ENCODE measurements around the gene ABHD8. TPM values are rescaled to one million over a fixed set of nuclear protein-coding genes. Genes with fewer than 3 reads are reported as not detected.
A peak's percentile ranks its signal among the peaks of the same experiment; 100 is the strongest.

The ABHD8 gene
- total and polyA plus RNA-seq, 2 of the 13 experiments (the other 11 are each of a cell fraction or from before 2014, with no cell fraction given), result 6.3 to 7.2 TPM

DNA sequence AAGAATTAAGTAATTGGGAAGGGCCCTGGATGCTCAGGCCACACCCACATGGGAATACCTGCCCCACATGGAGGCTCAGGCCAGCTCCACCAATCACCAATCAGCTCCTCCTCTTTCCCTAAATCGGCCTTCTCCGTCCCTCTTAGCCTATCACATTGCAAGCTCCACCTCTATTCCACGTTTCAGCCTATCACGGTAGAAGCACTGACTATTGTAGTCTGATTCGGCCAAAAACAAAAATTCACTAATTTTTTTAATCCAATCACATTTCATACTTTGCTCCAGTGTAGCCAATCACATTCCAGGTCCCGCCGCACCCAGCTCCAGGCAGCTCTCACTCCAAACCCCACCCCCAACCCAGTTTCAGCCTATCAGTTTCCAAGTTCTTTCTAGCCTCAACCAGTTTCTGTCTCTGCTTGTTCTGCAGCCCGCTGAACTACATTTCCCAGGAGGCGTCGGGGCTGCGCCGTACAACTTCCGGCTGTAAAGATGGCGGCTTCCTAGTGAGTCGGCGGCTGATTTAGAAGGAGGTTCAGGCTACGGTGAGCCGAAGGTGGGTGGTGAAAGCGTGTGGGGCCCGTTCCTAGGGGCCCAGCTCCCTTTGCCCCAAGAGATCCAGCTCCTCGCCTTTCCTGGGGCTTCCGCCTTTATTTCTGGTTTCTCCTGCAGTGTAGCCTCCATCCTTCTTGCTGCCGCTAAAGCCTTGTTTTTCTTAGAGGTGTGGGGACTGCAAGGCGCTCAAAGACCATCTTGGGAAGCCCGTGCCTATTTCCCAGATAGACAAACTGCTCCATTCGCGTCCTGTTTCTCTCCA is 36.0 kb downstream of the ABHD8 start, which contains the start of gene BABAM1 (continued):
- TF ChIP-seq, protein P1, sequence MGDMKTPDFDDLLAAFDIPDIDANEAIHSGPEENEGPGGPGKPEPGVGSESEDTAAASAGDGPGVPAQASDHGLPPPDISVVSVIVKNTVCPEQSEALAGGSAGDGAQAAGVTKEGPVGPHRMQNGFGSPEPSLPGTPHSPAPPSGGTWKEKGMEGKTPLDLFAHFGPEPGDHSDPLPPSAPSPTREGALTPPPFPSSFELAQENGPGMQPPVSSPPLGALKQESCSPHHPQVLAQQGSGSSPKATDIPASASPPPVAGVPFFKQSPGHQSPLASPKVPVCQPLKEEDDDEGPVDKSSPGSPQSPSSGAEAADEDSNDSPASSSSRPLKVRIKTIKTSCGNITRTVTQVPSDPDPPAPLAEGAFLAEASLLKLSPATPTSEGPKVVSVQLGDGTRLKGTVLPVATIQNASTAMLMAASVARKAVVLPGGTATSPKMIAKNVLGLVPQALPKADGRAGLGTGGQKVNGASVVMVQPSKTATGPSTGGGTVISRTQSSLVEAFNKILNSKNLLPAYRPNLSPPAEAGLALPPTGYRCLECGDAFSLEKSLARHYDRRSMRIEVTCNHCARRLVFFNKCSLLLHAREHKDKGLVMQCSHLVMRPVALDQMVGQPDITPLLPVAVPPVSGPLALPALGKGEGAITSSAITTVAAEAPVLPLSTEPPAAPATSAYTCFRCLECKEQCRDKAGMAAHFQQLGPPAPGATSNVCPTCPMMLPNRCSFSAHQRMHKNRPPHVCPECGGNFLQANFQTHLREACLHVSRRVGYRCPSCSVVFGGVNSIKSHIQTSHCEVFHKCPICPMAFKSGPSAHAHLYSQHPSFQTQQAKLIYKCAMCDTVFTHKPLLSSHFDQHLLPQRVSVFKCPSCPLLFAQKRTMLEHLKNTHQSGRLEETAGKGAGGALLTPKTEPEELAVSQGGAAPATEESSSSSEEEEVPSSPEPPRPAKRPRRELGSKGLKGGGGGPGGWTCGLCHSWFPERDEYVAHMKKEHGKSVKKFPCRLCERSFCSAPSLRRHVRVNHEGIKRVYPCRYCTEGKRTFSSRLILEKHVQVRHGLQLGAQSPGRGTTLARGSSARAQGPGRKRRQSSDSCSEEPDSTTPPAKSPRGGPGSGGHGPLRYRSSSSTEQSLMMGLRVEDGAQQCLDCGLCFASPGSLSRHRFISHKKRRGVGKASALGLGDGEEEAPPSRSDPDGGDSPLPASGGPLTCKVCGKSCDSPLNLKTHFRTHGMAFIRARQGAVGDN (CRISPR knock-in tag; IDR thresholded peaks at IDR 0.05), result peak; percentile 47
- TF ChIP-seq REL (CRISPR knock-in tag; conservative IDR thresholded peaks at IDR 0.05), result no peak
- TF ChIP-seq, protein P2, sequence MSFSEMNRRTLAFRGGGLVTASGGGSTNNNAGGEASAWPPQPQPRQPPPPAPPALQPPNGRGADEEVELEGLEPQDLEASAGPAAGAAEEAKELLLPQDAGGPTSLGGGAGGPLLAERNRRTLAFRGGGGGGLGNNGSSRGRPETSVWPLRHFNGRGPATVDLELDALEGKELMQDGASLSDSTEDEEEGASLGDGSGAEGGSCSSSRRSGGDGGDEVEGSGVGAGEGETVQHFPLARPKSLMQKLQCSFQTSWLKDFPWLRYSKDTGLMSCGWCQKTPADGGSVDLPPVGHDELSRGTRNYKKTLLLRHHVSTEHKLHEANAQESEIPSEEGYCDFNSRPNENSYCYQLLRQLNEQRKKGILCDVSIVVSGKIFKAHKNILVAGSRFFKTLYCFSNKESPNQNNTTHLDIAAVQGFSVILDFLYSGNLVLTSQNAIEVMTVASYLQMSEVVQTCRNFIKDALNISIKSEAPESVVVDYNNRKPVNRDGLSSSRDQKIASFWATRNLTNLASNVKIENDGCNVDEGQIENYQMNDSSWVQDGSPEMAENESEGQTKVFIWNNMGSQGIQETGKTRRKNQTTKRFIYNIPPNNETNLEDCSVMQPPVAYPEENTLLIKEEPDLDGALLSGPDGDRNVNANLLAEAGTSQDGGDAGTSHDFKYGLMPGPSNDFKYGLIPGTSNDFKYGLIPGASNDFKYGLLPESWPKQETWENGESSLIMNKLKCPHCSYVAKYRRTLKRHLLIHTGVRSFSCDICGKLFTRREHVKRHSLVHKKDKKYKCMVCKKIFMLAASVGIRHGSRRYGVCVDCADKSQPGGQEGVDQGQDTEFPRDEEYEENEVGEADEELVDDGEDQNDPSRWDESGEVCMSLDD (CRISPR knock-in tag; IDR thresholded peaks at IDR 0.05; ENCODE audit: borderline replicate concordance), result no peak
- TF ChIP-seq, protein P3, sequence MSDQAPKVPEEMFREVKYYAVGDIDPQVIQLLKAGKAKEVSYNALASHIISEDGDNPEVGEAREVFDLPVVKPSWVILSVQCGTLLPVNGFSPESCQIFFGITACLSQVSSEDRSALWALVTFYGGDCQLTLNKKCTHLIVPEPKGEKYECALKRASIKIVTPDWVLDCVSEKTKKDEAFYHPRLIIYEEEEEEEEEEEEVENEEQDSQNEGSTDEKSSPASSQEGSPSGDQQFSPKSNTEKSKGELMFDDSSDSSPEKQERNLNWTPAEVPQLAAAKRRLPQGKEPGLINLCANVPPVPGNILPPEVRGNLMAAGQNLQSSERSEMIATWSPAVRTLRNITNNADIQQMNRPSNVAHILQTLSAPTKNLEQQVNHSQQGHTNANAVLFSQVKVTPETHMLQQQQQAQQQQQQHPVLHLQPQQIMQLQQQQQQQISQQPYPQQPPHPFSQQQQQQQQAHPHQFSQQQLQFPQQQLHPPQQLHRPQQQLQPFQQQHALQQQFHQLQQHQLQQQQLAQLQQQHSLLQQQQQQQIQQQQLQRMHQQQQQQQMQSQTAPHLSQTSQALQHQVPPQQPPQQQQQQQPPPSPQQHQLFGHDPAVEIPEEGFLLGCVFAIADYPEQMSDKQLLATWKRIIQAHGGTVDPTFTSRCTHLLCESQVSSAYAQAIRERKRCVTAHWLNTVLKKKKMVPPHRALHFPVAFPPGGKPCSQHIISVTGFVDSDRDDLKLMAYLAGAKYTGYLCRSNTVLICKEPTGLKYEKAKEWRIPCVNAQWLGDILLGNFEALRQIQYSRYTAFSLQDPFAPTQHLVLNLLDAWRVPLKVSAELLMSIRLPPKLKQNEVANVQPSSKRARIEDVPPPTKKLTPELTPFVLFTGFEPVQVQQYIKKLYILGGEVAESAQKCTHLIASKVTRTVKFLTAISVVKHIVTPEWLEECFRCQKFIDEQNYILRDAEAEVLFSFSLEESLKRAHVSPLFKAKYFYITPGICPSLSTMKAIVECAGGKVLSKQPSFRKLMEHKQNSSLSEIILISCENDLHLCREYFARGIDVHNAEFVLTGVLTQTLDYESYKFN (CRISPR knock-in tag; conservative IDR thresholded peaks at IDR 0.05), result peak; percentile 41
- TF ChIP-seq KLF9 (CRISPR knock-in tag; IDR thresholded peaks at IDR 0.05; ENCODE audit: low read depth), result no peak
- TF ChIP-seq MBNL3 (CRISPR knock-in tag; conservative IDR thresholded peaks at IDR 0.05), result no peak
- TF ChIP-seq FOXA3 (CRISPR knock-in tag; IDR thresholded peaks at IDR 0.05), result peak; percentile 26; the same call in 1 of the 2 replicates
- peak; percentile 94 for TF ChIP-seq HCFC1 (IDR thresholded peaks at IDR 0.05; ENCODE audit: low read depth, low read length)
- no peak for TF ChIP-seq PAWR (CRISPR knock-in tag; IDR thresholded peaks at IDR 0.05; ENCODE audit: borderline replicate concordance)
- TF ChIP-seq, protein P4, sequence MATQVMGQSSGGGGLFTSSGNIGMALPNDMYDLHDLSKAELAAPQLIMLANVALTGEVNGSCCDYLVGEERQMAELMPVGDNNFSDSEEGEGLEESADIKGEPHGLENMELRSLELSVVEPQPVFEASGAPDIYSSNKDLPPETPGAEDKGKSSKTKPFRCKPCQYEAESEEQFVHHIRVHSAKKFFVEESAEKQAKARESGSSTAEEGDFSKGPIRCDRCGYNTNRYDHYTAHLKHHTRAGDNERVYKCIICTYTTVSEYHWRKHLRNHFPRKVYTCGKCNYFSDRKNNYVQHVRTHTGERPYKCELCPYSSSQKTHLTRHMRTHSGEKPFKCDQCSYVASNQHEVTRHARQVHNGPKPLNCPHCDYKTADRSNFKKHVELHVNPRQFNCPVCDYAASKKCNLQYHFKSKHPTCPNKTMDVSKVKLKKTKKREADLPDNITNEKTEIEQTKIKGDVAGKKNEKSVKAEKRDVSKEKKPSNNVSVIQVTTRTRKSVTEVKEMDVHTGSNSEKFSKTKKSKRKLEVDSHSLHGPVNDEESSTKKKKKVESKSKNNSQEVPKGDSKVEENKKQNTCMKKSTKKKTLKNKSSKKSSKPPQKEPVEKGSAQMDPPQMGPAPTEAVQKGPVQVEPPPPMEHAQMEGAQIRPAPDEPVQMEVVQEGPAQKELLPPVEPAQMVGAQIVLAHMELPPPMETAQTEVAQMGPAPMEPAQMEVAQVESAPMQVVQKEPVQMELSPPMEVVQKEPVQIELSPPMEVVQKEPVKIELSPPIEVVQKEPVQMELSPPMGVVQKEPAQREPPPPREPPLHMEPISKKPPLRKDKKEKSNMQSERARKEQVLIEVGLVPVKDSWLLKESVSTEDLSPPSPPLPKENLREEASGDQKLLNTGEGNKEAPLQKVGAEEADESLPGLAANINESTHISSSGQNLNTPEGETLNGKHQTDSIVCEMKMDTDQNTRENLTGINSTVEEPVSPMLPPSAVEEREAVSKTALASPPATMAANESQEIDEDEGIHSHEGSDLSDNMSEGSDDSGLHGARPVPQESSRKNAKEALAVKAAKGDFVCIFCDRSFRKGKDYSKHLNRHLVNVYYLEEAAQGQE (IDR thresholded peaks at IDR 0.05; ENCODE audit: borderline replicate concordance in 1 of 2, low read depth in 1 of 2, low read length in 2 of 2), result peak in 1 of 2 experiments; percentile 48; a peak in 1 of 4 replicates
- TF ChIP-seq TBL1XR1 (IDR thresholded peaks at IDR 0.05; ENCODE audit: borderline replicate concordance, low read length, partially characterized antibody), result peak; percentile 33
- TF ChIP-seq PHB2 (IDR thresholded peaks at IDR 0.05; ENCODE audit: partially characterized antibody), result no peak
- TF ChIP-seq ZNF124 (CRISPR knock-in tag; IDR thresholded peaks at IDR 0.05), result peak; percentile 77; the same call in 1 of the 2 replicates
- peak; percentile 73; the same call in 1 of the 2 replicates for TF ChIP-seq ZNF792 (CRISPR knock-in tag; IDR thresholded peaks at IDR 0.05)
